Measurements from ENCODE around the gene STAMBP.

GRCh38 chr2:73877071-73877802 lies 48.5 kb downstream of the STAMBP start:
- TF ChIP-seq ELK1 (IDR thresholded peaks at IDR 0.05; ENCODE audit: borderline replicate concordance, low read depth, low read length) = no peak
- no peak for TF ChIP-seq CTCF (conservative IDR thresholded peaks at IDR 0.05; ENCODE audit: low read depth, low read length)
- no peak for TF ChIP-seq POLR2A (IDR thresholded peaks at IDR 0.05; ENCODE audit: low read depth, low read length)
- TF ChIP-seq RAD21 (IDR thresholded peaks at IDR 0.05; ENCODE audit: low read length) = no peak
- no peak for TF ChIP-seq BHLHE40 (IDR thresholded peaks at IDR 0.05; ENCODE audit: low read depth, low read length)
- TF ChIP-seq CEBPB (IDR thresholded peaks at IDR 0.05; ENCODE audit: low read depth, low read length) = no peak
- TF ChIP-seq RFX5 (IDR thresholded peaks at IDR 0.05; ENCODE audit: low read depth, low read length) = no peak
- no peak for TF ChIP-seq MAFK (IDR thresholded peaks at IDR 0.05; ENCODE audit: low read depth, low read length)
- no peak for TF ChIP-seq FOS (IDR thresholded peaks at IDR 0.05; ENCODE audit: low read depth, low read length)
- no peak for TF ChIP-seq RCOR1 (IDR thresholded peaks at IDR 0.05; ENCODE audit: insufficient replicate concordance, low read length)
- no peak for TF ChIP-seq CHD1 (IDR thresholded peaks at IDR 0.05; ENCODE audit: low read depth, low read length)
- no peak for TF ChIP-seq NFE2L2 (IDR thresholded peaks at IDR 0.05; ENCODE audit: low read depth, low read length)

Data from IMR-90 (cell line).